Stimulated activated CD8-positive, alpha-beta memory T cell treated with anti-CD3 and anti-CD28 coated beads, Interleukin-15, amount 100 ng/mL, for 1 hour (primary cell): ENCODE measurements around the gene DCLK2.

Source experiments
- DNase-seq: peaks from one replicate; pipeline ENCODE4 v3.0.0-alpha.2; 2020; ENCODE audit warnings: low read depth

The DCLK2 gene

GRCh38 chr4:150069353-150069752 lies 8.9 kb upstream of the DCLK2 start:
- no peak for DNase-seq

DNA sequence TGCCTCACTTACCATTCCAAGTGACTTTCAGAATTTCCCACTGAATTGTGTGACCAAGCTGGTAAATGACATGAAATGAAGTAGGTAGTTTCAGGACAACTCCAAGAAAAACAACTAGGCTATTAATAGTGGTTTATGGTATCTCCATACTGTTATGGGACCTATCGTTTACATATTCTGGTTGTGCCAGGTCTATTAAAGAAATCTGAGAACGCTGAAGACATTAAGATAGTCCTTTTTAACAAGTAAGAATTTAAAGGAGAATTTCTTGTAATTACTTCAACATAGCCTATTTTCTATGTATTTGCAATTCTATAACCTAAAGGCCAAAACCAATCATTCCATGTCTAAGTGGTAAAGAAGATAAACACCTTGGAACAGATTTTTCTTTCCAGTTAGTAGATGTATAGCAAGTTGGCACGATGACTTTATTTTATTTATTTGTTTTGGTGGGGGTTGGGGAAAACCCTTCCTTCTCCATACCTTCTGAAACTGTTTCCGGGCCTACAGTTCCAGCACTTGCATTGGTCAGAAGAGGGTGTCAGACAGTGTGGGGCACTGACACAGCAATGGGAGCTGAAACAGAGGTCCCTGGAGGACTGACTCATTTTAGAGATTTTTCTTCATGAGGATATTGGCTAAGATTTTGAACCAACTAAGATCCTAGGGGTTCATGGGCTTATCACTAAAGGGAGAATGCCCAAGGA lies 7.6 kb upstream of the DCLK2 start:
- DNase-seq, result no peak

- DNase-seq, result no peak
Observed at GRCh38 chr4:150072471-150072870, 5.8 kb upstream of the DCLK2 start.

- no peak for DNase-seq
Observed at GRCh38 chr4:150072906-150073714, 5.1 kb upstream of the DCLK2 start.

GRCh38 chr4:150074064-150074463 lies 4.2 kb upstream of the DCLK2 start:
- DNase-seq, result no peak

- no peak for DNase-seq
Observed at GRCh38 chr4:150078579-150079080, 385 bp downstream of the DCLK2 start.

GRCh38 chr4:150079081-150079581 lies 886 bp downstream of the DCLK2 start:
- DNase-seq, result no peak

GRCh38 chr4:150080337-150080736 lies 2.1 kb downstream of the DCLK2 start:
- no peak for DNase-seq

DNA sequence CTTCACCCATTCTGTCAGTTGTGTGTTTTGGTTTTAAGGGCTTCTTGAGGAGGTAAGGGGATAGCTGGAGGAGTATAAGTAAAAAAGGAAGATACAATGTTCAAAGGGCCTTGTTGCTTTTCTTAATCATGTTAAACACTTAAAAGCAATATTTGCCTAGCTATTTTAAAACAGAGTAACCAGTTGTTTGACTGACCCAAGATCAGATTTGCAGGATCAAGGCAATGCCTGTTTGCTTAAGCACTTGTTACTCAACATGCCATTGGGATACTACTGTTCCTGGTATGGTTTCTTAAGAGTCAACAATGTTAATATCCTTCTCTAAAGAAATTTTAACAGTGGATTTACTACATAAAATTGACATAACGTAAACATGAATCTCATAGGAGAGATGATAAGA lies 2.6 kb downstream of the DCLK2 start:
- no peak for DNase-seq

GRCh38 chr4:150082241-150082640 lies 4.0 kb downstream of the DCLK2 start:
- no peak for DNase-seq

- no peak for DNase-seq
Observed at GRCh38 chr4:150087006-150087405, 8.8 kb downstream of the DCLK2 start.

DNA sequence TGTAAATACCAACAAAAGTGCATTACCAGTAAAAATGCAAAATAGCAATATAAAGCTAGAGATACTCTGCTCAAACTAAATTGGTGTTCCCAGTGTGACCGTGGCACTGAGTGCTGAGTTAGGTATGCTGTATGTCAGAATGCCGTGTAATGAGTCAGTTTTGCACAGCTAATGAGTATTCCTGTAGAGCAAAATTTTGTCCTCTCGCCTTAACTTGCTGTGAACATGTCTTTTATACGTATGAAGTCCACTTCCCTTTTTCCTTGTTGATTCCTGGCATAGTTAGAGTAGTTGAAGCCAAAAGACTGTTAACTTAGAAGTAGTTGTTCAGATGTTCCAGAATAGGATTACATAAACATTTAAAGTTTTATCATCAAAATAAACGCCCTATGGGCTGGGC lies 11.5 kb downstream of the DCLK2 start:
- DNase-seq, result no peak

GRCh38 chr4:150090836-150091235 lies 12.6 kb downstream of the DCLK2 start:
- DNase-seq, result no peak

DNA sequence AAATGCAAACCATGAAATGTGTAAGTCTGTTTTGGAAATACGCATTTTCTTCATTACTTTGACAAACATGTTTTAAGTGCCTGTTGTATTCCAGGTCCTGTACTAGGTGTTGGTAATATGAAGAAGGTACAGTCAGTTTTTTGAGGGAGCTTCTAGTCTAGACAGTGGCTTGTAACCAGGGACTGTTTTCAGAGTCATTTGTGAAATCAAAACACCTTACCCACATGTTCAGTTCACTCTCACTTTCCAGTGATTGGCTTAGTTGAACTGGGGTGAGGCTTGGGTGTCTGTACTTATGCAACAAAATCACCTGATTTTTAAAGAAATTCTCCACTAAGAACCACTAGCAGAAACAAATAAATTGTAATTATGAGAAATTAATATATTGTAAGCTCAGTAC lies 16.4 kb downstream of the DCLK2 start:
- DNase-seq, result no peak

- no peak for DNase-seq
Observed at GRCh38 chr4:150096625-150097024, 18.4 kb downstream of the DCLK2 start.

GRCh38 chr4:150098214-150098613 lies 20.0 kb downstream of the DCLK2 start:
- no peak for DNase-seq

GRCh38 chr4:150104404-150105027 lies 26.3 kb downstream of the DCLK2 start:
- no peak for DNase-seq

DNA sequence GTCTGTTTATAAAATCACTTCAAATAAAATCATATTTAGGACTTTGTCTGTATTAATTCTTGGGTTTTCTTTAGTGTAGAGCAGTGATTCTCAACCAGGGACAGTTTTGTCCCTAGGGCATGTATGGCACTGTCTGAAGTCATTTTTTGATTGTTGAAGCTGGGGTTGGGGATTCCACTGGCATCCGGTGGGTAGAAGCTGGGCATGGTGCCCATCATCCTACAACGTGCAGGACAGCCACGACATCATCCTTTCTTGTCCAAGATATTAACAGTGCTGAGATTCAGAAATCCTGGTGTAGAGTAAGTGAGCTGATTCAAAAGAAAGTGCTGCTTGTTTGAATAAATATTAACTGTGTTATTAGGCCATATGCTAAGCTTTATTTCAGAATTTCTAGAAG lies 28.6 kb downstream of the DCLK2 start:
- DNase-seq, result no peak

DNA sequence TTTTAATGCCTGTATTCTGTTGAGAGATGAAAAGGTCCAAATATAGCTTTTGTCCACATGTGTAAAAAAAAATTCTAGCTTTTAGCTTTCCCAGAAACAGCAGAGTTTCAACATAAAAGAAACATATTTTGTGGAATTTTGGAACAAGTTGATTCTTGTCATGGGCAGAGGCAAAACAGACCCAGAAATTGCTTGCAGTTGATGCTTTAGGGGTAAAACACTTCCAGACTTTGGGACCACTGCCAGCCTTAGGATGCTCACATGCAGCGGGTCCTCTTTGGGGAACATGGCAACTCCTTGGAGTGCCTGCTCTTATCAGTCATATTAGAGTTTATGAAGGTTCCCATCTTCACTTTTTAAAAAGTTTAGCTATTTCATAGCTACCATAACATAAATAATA lies 30.4 kb downstream of the DCLK2 start:
- no peak for DNase-seq

- DNase-seq, result no peak
Observed at GRCh38 chr4:150114641-150115040, 36.4 kb downstream of the DCLK2 start.

DNA sequence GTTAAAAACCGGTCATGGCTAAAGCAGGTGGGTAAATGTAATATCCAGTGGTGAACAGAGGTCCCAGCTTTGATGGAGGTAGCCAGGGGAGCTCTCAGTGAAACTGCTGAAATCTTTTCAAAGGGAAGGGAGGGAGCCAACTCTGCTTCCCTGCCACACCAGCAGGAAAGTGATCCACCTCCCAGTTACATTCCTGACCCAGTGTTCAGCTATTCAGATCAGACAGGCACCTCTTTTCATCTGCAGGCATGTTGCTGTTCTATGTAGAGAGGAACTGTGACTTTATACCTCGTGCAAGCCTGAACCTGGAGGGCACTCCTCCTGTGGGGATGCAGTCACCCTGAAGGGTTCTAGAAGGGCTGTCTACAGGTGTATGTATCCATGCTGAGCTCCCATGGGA lies 37.6 kb downstream of the DCLK2 start:
- DNase-seq, result no peak

DNA sequence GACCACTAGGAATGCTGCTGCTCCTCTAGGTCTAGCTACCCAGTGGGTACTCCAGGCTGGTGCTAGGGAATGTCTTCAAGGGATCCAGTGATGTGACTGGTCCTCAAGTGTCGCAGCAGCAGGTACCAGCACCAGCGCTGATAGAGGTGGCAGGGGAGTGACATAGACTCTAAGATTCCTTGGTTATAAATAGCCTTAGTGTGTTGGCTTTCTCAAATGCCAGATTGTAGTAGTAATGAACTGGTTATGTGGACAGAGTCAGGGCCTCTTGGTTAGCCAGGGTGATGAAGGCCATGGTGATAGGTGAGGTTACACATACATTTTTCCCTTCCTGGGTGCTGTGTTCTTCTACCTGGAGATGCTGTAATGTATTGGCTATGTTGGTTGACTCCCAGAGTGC lies 38.3 kb downstream of the DCLK2 start:
- no peak for DNase-seq

DNA sequence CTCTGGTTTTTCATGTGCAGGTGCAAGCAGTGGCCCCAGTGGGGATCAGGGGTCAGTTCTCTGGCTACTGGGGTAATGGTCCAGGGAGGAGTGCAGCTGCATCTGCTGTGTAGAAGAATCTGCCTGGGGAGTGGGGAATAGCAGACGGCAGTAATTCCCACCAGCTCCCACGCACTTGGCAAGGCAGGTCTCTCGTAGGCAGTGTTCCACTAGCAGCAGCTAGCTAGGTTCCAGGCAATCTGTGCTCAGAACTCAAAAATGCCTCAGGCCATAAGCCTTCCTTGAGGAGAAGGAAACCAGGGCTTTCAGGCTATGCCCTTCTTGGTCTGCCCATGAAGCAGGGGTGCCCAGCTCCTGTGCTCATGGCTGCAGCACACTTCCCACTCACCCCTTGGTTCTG lies 38.8 kb downstream of the DCLK2 start:
- no peak for DNase-seq
